ENCODE results near the gene BICRAL.

- TF ChIP-seq PHB2 (IDR thresholded peaks at IDR 0.05; ENCODE audit: low read depth) (no peak), ZNF449 (CRISPR knock-in tag; IDR thresholded peaks at IDR 0.05) (no peak), SRF (CRISPR knock-in tag; IDR thresholded peaks at IDR 0.05) (no peak), NR3C1 (CRISPR knock-in tag; IDR thresholded peaks at IDR 0.05) (no peak), ZBTB9 (CRISPR knock-in tag; IDR thresholded peaks at IDR 0.05) (no peak), TAF1 (IDR thresholded peaks at IDR 0.05; ENCODE audit: control insufficient read depth, extremely low read depth, insufficient read depth, low read length, severe bottlenecking) (no peak), ARID2 (IDR thresholded peaks at IDR 0.05) (no peak), BCLAF1 (IDR thresholded peaks at IDR 0.05; ENCODE audit: borderline replicate concordance in 1 of 2, control insufficient read depth in 1 of 2, low read depth in 2 of 2, low read length in 1 of 2) (no peak), JUND (IDR thresholded peaks at IDR 0.05; ENCODE audit: borderline replicate concordance, low read depth, low read length) (no peak), JUND (tag; IDR thresholded peaks at IDR 0.05; ENCODE audit: borderline replicate concordance, low read depth, low read length) (no peak), ZNF707 (CRISPR knock-in tag; conservative IDR thresholded peaks at IDR 0.05) (no peak), CEBPZ (IDR thresholded peaks at IDR 0.05; ENCODE audit: borderline replicate concordance, low read depth, low read length) (no peak), HNRNPL (IDR thresholded peaks at IDR 0.05; ENCODE audit: low read depth, low read length) (no peak)
Measured at GRCh38 chr6:42831237-42831636, 49.4 kb downstream of the BICRAL start.

All from K562 (cell line).